ENCODE results near the gene SPINK5. TPM values are rescaled to one million over a fixed set of nuclear protein-coding genes. Genes with fewer than 3 reads are reported as not detected.

SPINK5 gene
- total RNA-seq, 2 donors from 2014 or later = not detected

- Mint-ChIP-seq H3K27ac (no peak overlapping the region), H3K36me3 (no peaks in the 10 kb centered on the region), H3K4me1 (ENCODE audit: low read depth in 2 of 2) (peaks cover 0 to 2% of the 10 kb centered on the region in 2 donors), H3K4me3 (no peak overlapping the region), H3K27me3 (peaks cover 15 to 48% of the 10 kb centered on the region in 2 donors), H3K9me3 (no peaks in the 10 kb centered on the region)
- DNase-seq (ENCODE audit: low spot score) (no peak), ATAC-seq (no peak)
Observed at GRCh38 chr5:148176480-148176879, 112.7 kb downstream of the SPINK5 start.

GRCh38 chr5:148177207-148177606, 113.4 kb downstream of the SPINK5 start:
- peaks cover 15 to 52% of the 10 kb centered on the region in 2 donors for H3K27me3 Mint-ChIP-seq
- no peak overlapping the region for H3K27ac Mint-ChIP-seq
- no peak for DNase-seq (ENCODE audit: low spot score)
- H3K36me3 Mint-ChIP-seq = no peaks in the 10 kb centered on the region
- H3K9me3 Mint-ChIP-seq = no peaks in the 10 kb centered on the region
- peaks cover 0 to 2% of the 10 kb centered on the region in 2 donors for H3K4me1 Mint-ChIP-seq (ENCODE audit: low read depth in 2 of 2)
- ATAC-seq = no peak
- H3K4me3 Mint-ChIP-seq = no peak overlapping the region

DNA sequence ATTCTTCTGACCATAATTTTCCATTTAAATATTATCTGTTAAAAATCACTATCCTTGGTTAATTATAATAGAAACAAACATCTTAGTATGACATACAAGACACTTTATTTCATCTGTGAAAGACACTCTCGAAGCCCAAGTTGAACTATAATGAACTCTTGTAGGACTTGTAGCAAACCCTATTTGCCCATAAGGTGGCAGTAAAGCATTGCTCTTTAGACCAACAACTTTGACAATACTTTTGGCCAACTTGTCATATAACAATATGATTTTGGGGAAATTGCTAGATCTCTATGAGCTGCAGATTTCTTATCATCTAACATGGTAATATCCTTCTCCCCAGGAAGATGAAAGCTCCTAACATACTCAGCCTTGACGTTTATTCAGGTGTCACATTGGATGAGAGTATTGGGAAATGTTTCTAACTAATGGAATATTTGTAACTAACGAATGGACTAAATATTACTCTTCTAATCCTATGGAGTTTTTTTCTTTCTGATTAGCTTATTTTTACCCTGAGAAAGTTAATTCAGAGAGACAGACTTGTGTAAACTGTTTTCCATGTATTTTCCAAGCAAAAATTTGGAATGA, 115.5 kb downstream of the SPINK5 start:
- Mint-ChIP-seq H3K4me1 (ENCODE audit: low read depth in 2 of 2) (peaks cover 0 to 2% of the 10 kb centered on the region in 2 donors), H3K36me3 (no peaks in the 10 kb centered on the region), H3K27ac (no peak overlapping the region), H3K9me3 (no peaks in the 10 kb centered on the region), H3K4me3 (no peak overlapping the region), H3K27me3 (peaks cover 11 to 35% of the 10 kb centered on the region in 2 donors)
- ATAC-seq (peak; percentile 68 to 76), DNase-seq (ENCODE audit: low spot score) (no peak)

- peak; percentile 71 for DNase-seq (ENCODE audit: low spot score)
- peak; percentile 98 to 99 for ATAC-seq
- Mint-ChIP-seq H3K4me3 (peak overlapping the region; percentile 41), H3K9me3 (no peaks in the 10 kb centered on the region), H3K4me1 (ENCODE audit: low read depth in 2 of 2) (peaks cover 9 to 12% of the 10 kb centered on the region in 2 donors), H3K36me3 (peaks cover 17% of the 10 kb centered on the region), H3K27me3 (peaks cover 0 to 30% of the 10 kb centered on the region in 2 donors), H3K27ac (peak overlapping the region; percentile 56 to 87)
Observed at GRCh38 chr5:148186248-148187003, 122.6 kb downstream of the SPINK5 start.

Other genes with a start within 250 kb of the SPINK5 start
- gene SPINK1, start 232.3 kb upstream of the SPINK5 start, total RNA-seq = not detected
- gene SCGB3A2, start 185.3 kb upstream of the SPINK5 start, total RNA-seq = not detected
- gene C5orf46, start 157.4 kb upstream of the SPINK5 start, total RNA-seq = not detected
- gene SPINK14, start 104.6 kb downstream of the SPINK5 start, total RNA-seq = not detected
- not detected for gene SPINK6, start 139.1 kb downstream of the SPINK5 start, total RNA-seq
- not detected for gene MARCOL, start 174.5 kb downstream of the SPINK5 start, total RNA-seq
- not detected for gene SPINK13, start 204.8 kb downstream of the SPINK5 start, total RNA-seq
- not detected for gene SPINK7, start 248.4 kb downstream of the SPINK5 start, total RNA-seq